Measurements from ENCODE around the gene MORN4. TPM values are rescaled to one million over a fixed set of nuclear protein-coding genes. Genes with fewer than 3 reads are reported as not detected.

MORN4 gene
- total and polyA plus RNA-seq, 3 experiments from 2014 or later, result 1.7 to 3.1 (median 2.7) TPM

DNA sequence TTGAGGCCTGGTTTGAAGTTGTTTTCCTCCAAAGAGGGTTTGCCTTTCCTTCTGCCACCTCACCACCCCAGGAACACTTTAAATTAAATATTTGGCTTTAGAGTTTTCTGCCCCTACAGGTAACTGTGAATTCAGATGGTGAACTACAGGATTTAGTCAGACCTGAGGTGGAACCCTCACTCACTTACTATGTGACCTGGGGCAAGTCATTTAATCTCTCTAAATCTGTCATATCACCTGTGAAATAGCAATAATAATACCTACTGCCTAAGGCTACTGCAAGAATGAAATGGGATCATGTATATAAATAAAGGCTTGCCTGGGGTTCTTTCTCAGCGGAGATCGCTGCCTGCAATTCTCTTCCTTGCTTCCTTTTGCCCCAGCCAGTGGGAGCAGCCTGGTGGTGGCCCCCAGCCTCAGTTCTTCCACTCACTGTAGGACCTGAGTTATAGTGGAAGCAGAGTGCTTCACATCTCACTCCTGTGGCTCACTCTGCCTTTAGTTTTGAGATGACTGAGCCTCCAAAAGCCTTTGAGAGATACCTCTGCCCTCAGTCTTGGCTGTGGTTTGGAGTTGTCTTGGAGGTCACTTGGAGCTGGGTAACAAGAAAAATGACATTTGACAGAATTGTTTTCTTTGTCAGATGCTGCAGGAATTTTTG lies 66.8 kb downstream of the MORN4 start:
- H3K27me3 Mint-ChIP-seq, result no peaks in the 10 kb centered on the region

DNA sequence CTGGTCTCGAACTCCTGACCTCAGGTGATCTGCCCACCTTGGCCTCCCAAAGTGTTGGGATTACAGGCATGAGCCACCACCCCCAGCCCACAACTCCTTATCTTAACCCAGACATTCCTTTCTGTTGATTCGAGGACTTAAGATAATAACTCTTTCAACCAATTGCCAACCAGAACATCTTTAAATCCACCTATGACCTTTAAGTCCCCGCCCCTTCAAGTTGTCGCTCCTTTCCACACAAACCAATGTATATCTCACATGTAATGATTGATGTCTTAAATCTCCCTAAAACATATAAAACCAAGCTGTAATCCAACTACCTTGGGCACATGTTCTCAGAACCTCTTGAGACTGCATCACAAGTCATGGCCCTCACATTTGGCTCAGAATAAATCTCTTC lies 68.5 kb downstream of the MORN4 start:
- H3K4me1 Mint-ChIP-seq, result no peaks in the 10 kb centered on the region

More for the DNA sequence above, 66.8 kb downstream of the MORN4 start:
- Mint-ChIP-seq H3K4me1 (no peaks in the 10 kb centered on the region), H3K36me3 (peaks cover 0 to 2% (median 0%) of the 10 kb centered on the region in 3 donors), H3K4me3 (no peak overlapping the region), H3K9me3 (no peaks in the 10 kb centered on the region), H3K27ac (no peak overlapping the region)
- ChIA-PET POLR2A (interaction anchor here (0.7 kb wide), 3 partner anchors 68 to 152 kb away, joined by 3 read pairs; partner anchors contain the start of gene UBTD1), CTCF (no interaction called here)
- Histone ChIP-seq H3K36me3 (ENCODE audit: insufficient read depth, low read length) (no peaks in the 10 kb centered on the region), H3K27me3 (ENCODE audit: insufficient read depth, low read length, poor library complexity, severe bottlenecking) (no peaks in the 10 kb centered on the region), H3K27ac (ENCODE audit: low read depth, low read length) (no peak overlapping the region), H3K4me3 (ENCODE audit: low read length) (no peak overlapping the region), H3K4me1 (ENCODE audit: insufficient read depth, low read length) (no peaks in the 10 kb centered on the region), H3K9me3 (ENCODE audit: low read length) (no peaks in the 10 kb centered on the region)
- no peak for DNase-seq

More for the DNA sequence above, 68.5 kb downstream of the MORN4 start:
- Histone ChIP-seq H3K36me3 (ENCODE audit: insufficient read depth, low read length) (no peaks in the 10 kb centered on the region), H3K4me3 (ENCODE audit: low read length) (no peak overlapping the region), H3K27me3 (ENCODE audit: insufficient read depth, low read length, poor library complexity, severe bottlenecking) (no peaks in the 10 kb centered on the region), H3K9me3 (ENCODE audit: low read length) (no peaks in the 10 kb centered on the region), H3K27ac (ENCODE audit: low read depth, low read length) (no peak overlapping the region), H3K4me1 (ENCODE audit: insufficient read depth, low read length) (no peaks in the 10 kb centered on the region)
- H3K27me3 Mint-ChIP-seq, result no peaks in the 10 kb centered on the region
- peaks cover 0 to 2% (median 0%) of the 10 kb centered on the region in 3 donors for H3K36me3 Mint-ChIP-seq
- H3K4me3 Mint-ChIP-seq, result no peak overlapping the region
- DNase-seq, result no peak
- H3K9me3 Mint-ChIP-seq, result no peaks in the 10 kb centered on the region
- peak overlapping the region in 1 of 8 donors; percentile 4 for H3K27ac Mint-ChIP-seq
- POLR2A ChIA-PET, result no interaction called here
- CTCF ChIA-PET, result interaction anchor here (1.1 kb wide), 1 partner anchor 12 kb away, joined by 3 read pairs; no protein-coding TSS in a partner anchor

Other genes starting within 250 kb of the MORN4 start
- gene RRP12, start 232.2 kb downstream of the MORN4 start, total RNA-seq, result 100 to 1,000 TPM; 102 to 111 TPM
- 11.6 TPM for gene RRP12, start 232.2 kb downstream of the MORN4 start, polyA plus RNA-seq
- gene PGAM1, start 207.3 kb downstream of the MORN4 start, total RNA-seq, result 1,000 to 10,000 TPM; 1,086 to 1,097 TPM
- gene PGAM1, start 207.3 kb downstream of the MORN4 start, polyA plus RNA-seq, result 309 TPM
- 10 to 100 TPM; 61.0 to 64.8 TPM for gene EXOSC1, start 187.5 kb downstream of the MORN4 start, total RNA-seq
- 83.0 TPM for gene EXOSC1, start 187.5 kb downstream of the MORN4 start, polyA plus RNA-seq
- gene ZDHHC16, start 187.3 kb downstream of the MORN4 start, total RNA-seq, result 10 to 100 TPM; 56.2 to 57.6 TPM
- gene ZDHHC16, start 187.3 kb downstream of the MORN4 start, polyA plus RNA-seq, result 26.4 TPM
- gene MMS19, start 135.1 kb downstream of the MORN4 start, total RNA-seq, result 10 to 100 TPM; 85.7 to 89.3 TPM
- gene MMS19, start 135.1 kb downstream of the MORN4 start, polyA plus RNA-seq, result 27.5 TPM
- 1 to 10 TPM; 1.9 to 2.6 TPM for gene UBTD1, start 134.6 kb downstream of the MORN4 start, total RNA-seq
- 2.0 TPM for gene UBTD1, start 134.6 kb downstream of the MORN4 start, polyA plus RNA-seq
- not detected for gene ANKRD2, start 60.7 kb downstream of the MORN4 start, total RNA-seq
- gene ANKRD2, start 60.7 kb downstream of the MORN4 start, polyA plus RNA-seq, result not detected
- gene HOGA1, start 49.1 kb downstream of the MORN4 start, total RNA-seq, result not detected
- not detected for gene HOGA1, start 49.1 kb downstream of the MORN4 start, polyA plus RNA-seq
- gene C10orf62, start 43.8 kb downstream of the MORN4 start, total RNA-seq, result not detected
- not detected for gene C10orf62, start 43.8 kb downstream of the MORN4 start, polyA plus RNA-seq
- 10 to 100 TPM; 15.6 to 15.9 TPM for gene PI4K2A, start 7.2 kb upstream of the MORN4 start, total RNA-seq
- 11.4 TPM for gene PI4K2A, start 7.2 kb upstream of the MORN4 start, polyA plus RNA-seq
- gene AVPI1, start 53.7 kb upstream of the MORN4 start, total RNA-seq, result 1 to 10 TPM; 2.3 TPM
- 3.1 TPM for gene AVPI1, start 53.7 kb upstream of the MORN4 start, polyA plus RNA-seq
- 1 to 10 TPM; 4.3 to 4.7 TPM for gene MARVELD1, start 80.2 kb upstream of the MORN4 start, total RNA-seq
- gene MARVELD1, start 80.2 kb upstream of the MORN4 start, polyA plus RNA-seq, result 0.15 TPM
- 10 to 100 TPM; 27.4 to 28.6 TPM for gene ZFYVE27, start 103.6 kb upstream of the MORN4 start, total RNA-seq
- 31.4 TPM for gene ZFYVE27, start 103.6 kb upstream of the MORN4 start, polyA plus RNA-seq
- gene SFRP5, start 138.5 kb upstream of the MORN4 start, total RNA-seq, result not detected
- gene SFRP5, start 138.5 kb upstream of the MORN4 start, polyA plus RNA-seq, result 0.54 TPM
- gene GOLGA7B, start 216.3 kb upstream of the MORN4 start, total RNA-seq, result under 1 TPM; 0.29 to 0.44 TPM
- 0.62 TPM for gene GOLGA7B, start 216.3 kb upstream of the MORN4 start, polyA plus RNA-seq